GM12878 (cell line): ENCODE data around the gene PCDHGA1. TPM values are rescaled to one million over a fixed set of nuclear protein-coding genes. Genes with fewer than 3 reads are reported as not detected.
A peak's percentile ranks its signal among the peaks of the same experiment; 100 is the strongest.

Experiments used
- ATAC-seq: fragments of 200-7000 bp; cut with Tn5 transposase; 3 replicates; pipeline ENCODE4 v1.9.1; 2020; ENCODE audit warnings: mild to moderate bottlenecking, moderate library complexity
- BruUV-seq: library from RNA; stranded (reverse); fragments of 400-500 nt; replicated peaks from 2 replicates; lab custom pipeline; 2021; lab: Mats Ljungman, UMichigan
- CTCF ChIA-PET: fragments of 300-600 bp; sonication (Branson Sonifier 250); formaldehyde crosslinking; extraction: SDS; loops from one replicate; lab custom pipeline; 2021; ENCODE audit warnings: inconsistent platforms; lab: Yijun Ruan, JAX
- POLR2A ChIA-PET: fragments of 350-600 bp; formaldehyde crosslinking; extraction: SDS; loops from one replicate; lab custom pipeline; 2021; ENCODE audit warnings: inconsistent platforms; lab: Charles Lee
- RAD21 ChIA-PET: fragments of 300-600 bp; sonication (Branson Sonifier 250); formaldehyde crosslinking; loops from one replicate; lab custom pipeline; 2023; ENCODE audit warnings: antibody characterized with exemption; ENCODE audit not compliant: unreplicated experiment; lab: Charles Lee
- SMC1A ChIA-PET: fragments of 300-600 bp; sonication (Branson Sonifier 250); formaldehyde crosslinking; loops from one replicate; lab custom pipeline; 2023; ENCODE audit not compliant: unreplicated experiment, uncharacterized antibody; lab: Charles Lee
- DNase-seq: peaks from one replicate; pipeline ENCODE4 v3.0.0-alpha.2; 2011; ENCODE audit warnings: low read depth, low spot score
- FAIRE-seq: peaks from 3 replicates; lab custom pipeline; 2011; peaks lifted over from hg19 to GRCh38; lab: Jason Lieb, UNC
- H2AFZ ChIP-seq: 2 replicates; pipeline ENCODE4 v1.6.0; 2011; ENCODE audit warnings: low read depth, low read length, control low read depth; ENCODE audit not compliant: control insufficient read depth
- H3K27ac ChIP-seq: 2 replicates; pipeline ENCODE4 v1.5.1; 2011; ENCODE audit warnings: control low read depth; ENCODE audit not compliant: control insufficient read depth, insufficient read depth
- H3K27me3 ChIP-seq, 2 experiments: replicated peaks in 1 of 2; 2 replicates each; pipeline versions ENCODE4 v1.6.0 to v1.6.1; 2011; ENCODE audit warnings: low read length in 1 of 2; ENCODE audit not compliant: control insufficient read depth in 2 of 2, insufficient read depth in 2 of 2
- H3K36me3 ChIP-seq, 2 experiments: 2 replicates each; pipeline ENCODE4 v1.5.1; 2011; ENCODE audit warnings: low read length in 1 of 2; ENCODE audit not compliant: control insufficient read depth in 2 of 2, insufficient read depth in 2 of 2
- H3K4me1 ChIP-seq: 2 replicates; pipeline ENCODE4 v1.6.1; 2011; ENCODE audit warnings: mild to moderate bottlenecking, low read length, moderate library complexity, mixed read lengths; ENCODE audit not compliant: control insufficient read depth, insufficient read depth
- H3K4me2 ChIP-seq: 2 replicates; pipeline ENCODE4 v1.6.0; 2011; ENCODE audit warnings: control low read depth; ENCODE audit not compliant: control insufficient read depth, insufficient read depth
- H3K4me3 ChIP-seq: fragments of 200-600 bp; sonication (generic); 2 replicates; pipeline ENCODE4 v1.5.1; 2016
- H3K79me2 ChIP-seq: 2 replicates; pipeline ENCODE4 v1.6.0; 2011; ENCODE audit warnings: low read length; ENCODE audit not compliant: control insufficient read depth, insufficient read depth
- H3K9ac ChIP-seq: 2 replicates; pipeline ENCODE4 v1.8.0; 2011; ENCODE audit warnings: low read length, control low read depth, mixed read lengths; ENCODE audit not compliant: control insufficient read depth, insufficient read depth
- H3K9me3 ChIP-seq: replicated peaks from 3 replicates; pipeline ENCODE4 v1.5.1; 2011; ENCODE audit warnings: mild to moderate bottlenecking, low read length; ENCODE audit not compliant: control insufficient read depth, insufficient read depth
- H4K20me1 ChIP-seq: 2 replicates; pipeline ENCODE4 v1.6.0; 2011; ENCODE audit not compliant: control insufficient read depth, insufficient read depth
- ATF3 ChIP-seq: IDR thresholded peaks from 2 replicates; pipeline ENCODE4 v1.6.1; 2011; ENCODE audit warnings: low read depth, mild to moderate bottlenecking, low read length, moderate library complexity, borderline replicate concordance; ENCODE audit errors: extremely low read depth
- CTCF ChIP-seq, 3 experiments: IDR thresholded peaks in 2 of 3; conservative IDR thresholded peaks in 1 of 3; 2 replicates each; pipeline ENCODE4 v1.5.1; 2011; ENCODE audit warnings: low read depth in 3 of 3, low read length in 3 of 3, mild to moderate bottlenecking in 3 of 3, control low read depth in 2 of 3, moderate library complexity in 2 of 3, inconsistent platforms in 1 of 3, mixed read lengths in 1 of 3; ENCODE audit not compliant: control insufficient read depth in 2 of 3, insufficient read depth in 1 of 3; ENCODE audit errors: extremely low read depth in 1 of 3
- HSF1 ChIP-seq: fragments of 150-350 bp; IDR thresholded peaks from 2 replicates; pipeline ENCODE4 v1.6.1; 2014; ENCODE audit warnings: mild to moderate bottlenecking, low read depth, low read length
- NKRF ChIP-seq: fragments of 450-650 bp; conservative IDR thresholded peaks from 2 replicates; pipeline ENCODE4 v1.6.1; 2017; ENCODE audit warnings: mild to moderate bottlenecking, moderate library complexity
- PKNOX1 ChIP-seq: fragments of 450-650 bp; IDR thresholded peaks from 2 replicates; pipeline ENCODE4 v1.6.1; 2016; ENCODE audit warnings: mild to moderate bottlenecking
- POU2F2 ChIP-seq: IDR thresholded peaks from 3 replicates; pipeline ENCODE4 v1.6.1; 2011; ENCODE audit warnings: low read depth, mild to moderate bottlenecking, low read length, borderline replicate concordance
- RAD21 ChIP-seq: IDR thresholded peaks from 2 replicates; pipeline ENCODE4 v1.6.1; 2011; ENCODE audit warnings: mild to moderate bottlenecking, low read depth, low read length, moderate library complexity; ENCODE audit not compliant: insufficient read depth
- SKIL ChIP-seq: fragments of 450-650 bp; IDR thresholded peaks from 2 replicates; pipeline ENCODE4 v1.6.1; 2017; ENCODE audit warnings: mild to moderate bottlenecking, low read depth, inconsistent platforms; ENCODE audit not compliant: poor library complexity, severe bottlenecking
- SMC3 ChIP-seq: IDR thresholded peaks from 2 replicates; pipeline ENCODE4 v1.6.1; 2011; ENCODE audit warnings: low read length, improper control_type of control experiment, borderline replicate concordance
- WGBS: methylation state at CpG from one replicate; pipeline ENCODE4 v1.1.6; 2016; ENCODE audit warnings: low lambda C conversion rate; ENCODE audit not compliant: insufficient replicate concordance, insufficient coverage; ENCODE audit errors: missing lambda C conversion rate; 5-methylcytosine and 5-hydroxymethylcytosine counted together
- in situ Hi-C: fragments of 300-500 bp; cut with MboI; formaldehyde crosslinking; loops from 9 replicates; pipeline ENCODE4 v1.14.3; 2018; ENCODE audit warnings: mixed read lengths
- intact Hi-C: fragments of 100-400 bp; cut with micrococcal nuclease; formaldehyde crosslinking; loops from one replicate; pipeline ENCODE4 v1.14.2; 2022; ENCODE audit not compliant: unreplicated experiment
- polyA plus RNA-seq, 11 experiments: library from polyadenylated mRNA; depleted of rRNA in 4 of 11; unstranded in 6 of 11; stranded (reverse) in 5 of 11; fragments of >200 nt; fragmentation: Nextera tagmentation in 4 of 11; fragmentation: Illumina TruSeq in 1 of 11; extraction: Ambion mirVana in 4 of 11; extraction: Trizol in 1 of 11; gene quantifications; 1 replicate in 1 of 11; 2 replicates in 10 of 11; pipeline versions ENCODE4 v1.2.1 to v1.2.3, GENCODE V29; 2011 to 2016; ENCODE audit warnings: inconsistent platforms in 2 of 11, missing spikeins in 2 of 11, low read depth in 1 of 11
- total RNA-seq, 4 experiments: library from RNA; depleted of rRNA in 3 of 4; stranded (reverse); fragments of >200 nt in 3 of 4; fragmentation: Illumina TruSeq in 1 of 4; extraction: Trizol in 1 of 4; gene quantifications; 2 replicates each; pipeline versions ENCODE4 v1.2.1 to v1.2.3, GENCODE V29; 2013 to 2021

The PCDHGA1 gene
- total and polyA plus RNA-seq, 10 of the 15 experiments (the other 5 are each of a cell fraction or from before 2014, with no cell fraction given) = 0.02 to 0.51 (median 0.19) TPM; not detected in 3

GRCh38 chr5:141373673-141374317, 43.5 kb downstream of the PCDHGA1 start, which contains the start of gene PCDHGA6:
Gene PCDHGA6 (plus strand): TSS chr5:141373891. CDS start chr5:141374084, 193 bp downstream.
- Histone ChIP-seq H3K4me2 (no peak within 1 kb of the TSS), H3K9ac (no peak within 1 kb of the TSS), H3K79me2 (no peaks in the 10 kb centered on the region), H4K20me1 (no peaks in the 10 kb centered on the region), H3K27me3 (no peaks in the 10 kb centered on the region)
- in situ Hi-C loops = no loop called here
- no TSS peak for BruUV-seq
- SMC1A ChIA-PET = interaction anchor here (0.8 kb wide), 1 partner anchor 23 kb away, joined by 5 read pairs; no protein-coding TSS in a partner anchor
- POLR2A ChIA-PET = no interaction called here
- RAD21 ChIA-PET = no interaction called here
- CTCF ChIA-PET = interaction anchor here (0.9 to 1.3 kb wide), 3 partner anchors 47 to 190 kb away, joined by 3 to 6 read pairs (median 3); partner anchors contain the start of gene PCDHGA11
- FAIRE-seq = no peak
- TF ChIP-seq PKNOX1 = no peak
- no peak for TF ChIP-seq HSF1
- TF ChIP-seq POU2F2 = no peak
- TF ChIP-seq RAD21 = peak; percentile 51
- no peak for TF ChIP-seq NKRF
- TF ChIP-seq CTCF (IDR thresholded peaks at IDR 0.05 in 2 of 3, conservative IDR thresholded peaks at IDR 0.05 in 1 of 3; ENCODE audit: control insufficient read depth in 2 of 3, extremely low read depth in 1 of 3, insufficient read depth in 1 of 3, low read depth in 3 of 3, low read length in 3 of 3) = peak in 1 of 3 experiments; percentile 32; a peak in 3 of 6 replicates
- TF ChIP-seq ATF3 = no peak
- no peak for TF ChIP-seq SKIL
- TF ChIP-seq SMC3 = no peak
- TF ChIP-seq, all 136 proteins: peak for 2
- Histone ChIP-seq H3K9me3 (peaks cover 17% of the 10 kb centered on the region; the same call in 2 of the 3 replicates), H3K4me3 (no peak within 1 kb of the TSS), H3K27ac (no peak within 1 kb of the TSS), H2AFZ (no peak within 1 kb of the TSS; the same call in 1 of the 2 replicates), H3K36me3 (no peaks in the 10 kb centered on the region), H3K4me1 (no peaks in the 10 kb centered on the region)
- DNase-seq (no peak), ATAC-seq (no peak)
- intact Hi-C loops = no loop called here
- whole genome bisulfite sequencing = 79% methylated on average over 26 of the region's 27 CpGs
